Measurements from ENCODE around the gene ODC1.

DNA sequence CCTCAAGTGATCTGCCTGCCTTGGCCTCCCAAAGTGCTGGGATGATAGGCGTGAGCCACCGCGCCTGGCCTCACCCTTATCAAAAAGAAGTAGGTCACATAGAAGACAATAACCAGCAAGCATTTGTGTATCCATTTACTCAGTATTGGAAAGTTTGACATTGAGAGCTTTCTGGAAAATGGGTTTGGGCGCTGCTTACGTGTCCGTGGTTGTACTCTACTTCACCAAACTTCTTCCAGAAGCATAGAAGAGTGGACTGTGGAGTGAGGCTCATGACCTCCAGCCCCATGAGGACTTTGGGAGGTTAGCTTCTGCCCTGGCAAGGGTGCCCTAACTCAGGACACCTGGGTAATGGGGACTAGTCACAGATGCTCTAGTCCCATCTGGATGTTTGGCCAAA, 3.7 kb upstream of the ODC1 start:
- TF ChIP-seq, protein P1, sequence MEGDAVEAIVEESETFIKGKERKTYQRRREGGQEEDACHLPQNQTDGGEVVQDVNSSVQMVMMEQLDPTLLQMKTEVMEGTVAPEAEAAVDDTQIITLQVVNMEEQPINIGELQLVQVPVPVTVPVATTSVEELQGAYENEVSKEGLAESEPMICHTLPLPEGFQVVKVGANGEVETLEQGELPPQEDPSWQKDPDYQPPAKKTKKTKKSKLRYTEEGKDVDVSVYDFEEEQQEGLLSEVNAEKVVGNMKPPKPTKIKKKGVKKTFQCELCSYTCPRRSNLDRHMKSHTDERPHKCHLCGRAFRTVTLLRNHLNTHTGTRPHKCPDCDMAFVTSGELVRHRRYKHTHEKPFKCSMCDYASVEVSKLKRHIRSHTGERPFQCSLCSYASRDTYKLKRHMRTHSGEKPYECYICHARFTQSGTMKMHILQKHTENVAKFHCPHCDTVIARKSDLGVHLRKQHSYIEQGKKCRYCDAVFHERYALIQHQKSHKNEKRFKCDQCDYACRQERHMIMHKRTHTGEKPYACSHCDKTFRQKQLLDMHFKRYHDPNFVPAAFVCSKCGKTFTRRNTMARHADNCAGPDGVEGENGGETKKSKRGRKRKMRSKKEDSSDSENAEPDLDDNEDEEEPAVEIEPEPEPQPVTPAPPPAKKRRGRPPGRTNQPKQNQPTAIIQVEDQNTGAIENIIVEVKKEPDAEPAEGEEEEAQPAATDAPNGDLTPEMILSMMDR (conservative IDR thresholded peaks at IDR 0.05; ENCODE audit: low read depth, low read length) = no peak
- no peak for TF ChIP-seq POLR2A (IDR thresholded peaks at IDR 0.05; ENCODE audit: low read depth, low read length)
- no peak for TF ChIP-seq RAD21 (IDR thresholded peaks at IDR 0.05; ENCODE audit: low read length)
- TF ChIP-seq RCOR1 (IDR thresholded peaks at IDR 0.05; ENCODE audit: insufficient replicate concordance, low read length) = no peak
- TF ChIP-seq MAFK (IDR thresholded peaks at IDR 0.05; ENCODE audit: low read depth, low read length) = no peak
- no peak for TF ChIP-seq CEBPB (IDR thresholded peaks at IDR 0.05; ENCODE audit: low read depth, low read length)
- TF ChIP-seq, protein P2, sequence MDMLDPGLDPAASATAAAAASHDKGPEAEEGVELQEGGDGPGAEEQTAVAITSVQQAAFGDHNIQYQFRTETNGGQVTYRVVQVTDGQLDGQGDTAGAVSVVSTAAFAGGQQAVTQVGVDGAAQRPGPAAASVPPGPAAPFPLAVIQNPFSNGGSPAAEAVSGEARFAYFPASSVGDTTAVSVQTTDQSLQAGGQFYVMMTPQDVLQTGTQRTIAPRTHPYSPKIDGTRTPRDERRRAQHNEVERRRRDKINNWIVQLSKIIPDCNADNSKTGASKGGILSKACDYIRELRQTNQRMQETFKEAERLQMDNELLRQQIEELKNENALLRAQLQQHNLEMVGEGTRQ (IDR thresholded peaks at IDR 0.05; ENCODE audit: low read depth, low read length) = no peak
- no peak for TF ChIP-seq FOS (IDR thresholded peaks at IDR 0.05; ENCODE audit: low read depth, low read length)
- TF ChIP-seq CHD1 (IDR thresholded peaks at IDR 0.05; ENCODE audit: low read depth, low read length) = no peak
- no peak for TF ChIP-seq SMC3 (IDR thresholded peaks at IDR 0.05; ENCODE audit: low read depth, low read length)
- TF ChIP-seq BHLHE40 (IDR thresholded peaks at IDR 0.05; ENCODE audit: low read depth, low read length) = no peak
- no peak for TF ChIP-seq RFX5 (IDR thresholded peaks at IDR 0.05; ENCODE audit: low read depth, low read length)
- TF ChIP-seq, protein P3, sequence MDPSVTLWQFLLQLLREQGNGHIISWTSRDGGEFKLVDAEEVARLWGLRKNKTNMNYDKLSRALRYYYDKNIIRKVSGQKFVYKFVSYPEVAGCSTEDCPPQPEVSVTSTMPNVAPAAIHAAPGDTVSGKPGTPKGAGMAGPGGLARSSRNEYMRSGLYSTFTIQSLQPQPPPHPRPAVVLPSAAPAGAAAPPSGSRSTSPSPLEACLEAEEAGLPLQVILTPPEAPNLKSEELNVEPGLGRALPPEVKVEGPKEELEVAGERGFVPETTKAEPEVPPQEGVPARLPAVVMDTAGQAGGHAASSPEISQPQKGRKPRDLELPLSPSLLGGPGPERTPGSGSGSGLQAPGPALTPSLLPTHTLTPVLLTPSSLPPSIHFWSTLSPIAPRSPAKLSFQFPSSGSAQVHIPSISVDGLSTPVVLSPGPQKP (IDR thresholded peaks at IDR 0.05; ENCODE audit: borderline replicate concordance, low read depth, low read length) = no peak
- TF ChIP-seq MXI1 (IDR thresholded peaks at IDR 0.05; ENCODE audit: borderline replicate concordance, low read depth, low read length) = no peak

Data from IMR-90 (cell line).